IPS DF 6.9 (cell line): ENCODE measurements around the gene HELB.

ENCODE experiments used
- DNase-seq: peaks from one replicate; pipeline ENCODE4 v3.0.0-alpha.2; 2013; ENCODE audit warnings: low read depth, low spot score
- H3K27ac ChIP-seq: one replicate; pipeline ENCODE4 v1.5.1; 2013; ENCODE audit warnings: low read length, control low read depth
- H3K27me3 ChIP-seq: 2 replicates; pipeline ENCODE4 v1.6.1; 2013; ENCODE audit warnings: mild to moderate bottlenecking, low read length; ENCODE audit not compliant: control insufficient read depth, insufficient read depth
- H3K36me3 ChIP-seq: 2 replicates; pipeline ENCODE4 v1.6.1; 2013; ENCODE audit warnings: low read length; ENCODE audit not compliant: control insufficient read depth, insufficient read depth
- H3K4me1 ChIP-seq: 2 replicates; pipeline ENCODE4 v1.6.1; 2013; ENCODE audit warnings: low read length; ENCODE audit not compliant: control insufficient read depth, insufficient read depth
- H3K4me3 ChIP-seq: 2 replicates; pipeline ENCODE4 v1.5.1; 2013; ENCODE audit warnings: mild to moderate bottlenecking, low read length
- H3K9me3 ChIP-seq: 2 replicates; pipeline ENCODE4 v1.6.1; 2013; ENCODE audit warnings: low read length, inconsistent platforms; ENCODE audit not compliant: control insufficient read depth, insufficient read depth
- WGBS: extraction: QIAGEN DNeasy Blood & Tissue Kit; methylation state at CpG from one replicate; pipeline ENCODE4 v1.1.7; 2013; ENCODE audit warnings: mixed read lengths, missing lambda C conversion rate; ENCODE audit not compliant: insufficient read length, insufficient coverage; 5-methylcytosine and 5-hydroxymethylcytosine counted together

Gene HELB

DNA sequence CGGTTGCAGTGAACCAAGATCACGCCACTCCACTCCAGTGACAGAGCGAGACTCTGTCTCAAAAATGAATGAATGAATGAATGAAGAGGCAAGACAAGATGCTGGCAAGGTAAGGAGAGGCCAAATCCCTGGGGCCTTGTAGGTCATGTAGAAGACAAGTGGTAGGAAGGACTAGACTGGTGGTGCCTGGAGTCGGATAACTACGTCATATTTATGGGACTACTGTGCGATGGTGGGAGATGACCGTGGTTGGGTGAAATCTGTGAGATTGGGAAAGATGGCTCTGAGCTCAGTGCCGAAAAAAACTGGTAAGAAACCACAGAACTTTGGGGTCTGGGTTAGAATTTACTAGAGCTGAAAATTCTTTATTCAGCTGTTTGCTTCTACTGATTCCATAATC, 50.6 kb downstream of the HELB start:
- H3K9me3 ChIP-seq, result no peaks in the 10 kb centered on the region
- no CpG with 5 or more reads among the region's 8 CpGs for WGBS
- no peaks in the 10 kb centered on the region for H3K36me3 ChIP-seq
- no peak for DNase-seq
- no peaks in the 10 kb centered on the region; the same call in 1 of the 2 replicates for H3K4me1 ChIP-seq
- H3K4me3 ChIP-seq, result no peak overlapping the region
- no peaks in the 10 kb centered on the region for H3K27me3 ChIP-seq
- H3K27ac ChIP-seq, result no peak overlapping the region

DNA sequence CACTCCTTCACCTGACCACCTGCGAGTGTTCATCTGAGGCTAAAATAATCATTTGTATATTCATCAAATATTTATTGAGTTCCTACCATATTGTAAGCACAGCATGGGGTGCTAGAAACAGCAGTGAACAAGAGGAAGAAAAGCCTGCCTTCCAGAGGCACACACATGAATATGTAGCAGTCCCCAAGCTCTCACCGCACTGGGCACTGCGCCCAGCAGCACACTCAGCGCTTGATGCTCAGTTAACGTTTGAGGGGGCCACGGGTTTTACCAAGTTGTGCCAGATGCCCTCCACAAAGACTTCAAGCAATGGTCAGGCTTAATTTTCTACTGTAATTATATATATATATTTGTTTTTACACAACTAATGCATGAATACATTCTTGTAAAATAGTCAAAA, 52.0 kb downstream of the HELB start:
- no peaks in the 10 kb centered on the region for H3K27me3 ChIP-seq
- no CpG with 5 or more reads among the region's 6 CpGs for WGBS
- H3K4me3 ChIP-seq, result no peak overlapping the region
- H3K36me3 ChIP-seq, result no peaks in the 10 kb centered on the region
- no peaks in the 10 kb centered on the region; the same call in none of the 2 replicates for H3K4me1 ChIP-seq
- DNase-seq, result no peak
- no peak overlapping the region for H3K27ac ChIP-seq
- H3K9me3 ChIP-seq, result no peaks in the 10 kb centered on the region

DNA sequence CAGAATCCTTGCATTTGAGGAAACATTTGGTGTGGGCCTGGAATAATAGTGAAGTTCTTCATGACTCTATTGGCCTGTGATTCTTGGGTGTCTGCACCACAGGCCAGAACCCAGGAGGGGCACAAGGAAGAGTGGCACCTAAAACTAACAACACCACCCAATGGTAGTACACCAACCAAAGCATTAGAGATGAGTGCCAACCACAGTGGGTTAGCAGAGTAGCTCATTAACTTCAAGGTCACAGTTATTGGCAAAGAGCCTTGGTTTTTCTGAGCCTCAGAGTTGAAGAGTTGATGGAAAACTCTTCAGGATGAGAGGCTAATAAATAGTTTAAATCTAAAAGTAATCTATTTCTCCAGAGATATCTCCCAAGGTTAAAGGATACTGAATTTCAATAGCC, 57.0 kb downstream of the HELB start:
- no peak for DNase-seq
- H3K4me3 ChIP-seq, result no peak overlapping the region

GRCh38 chr12:66361703-66362102, 59.4 kb downstream of the HELB start:
- Histone ChIP-seq H3K27ac (no peak overlapping the region), H3K4me1 (no peaks in the 10 kb centered on the region; the same call in 1 of the 2 replicates), H3K9me3 (no peaks in the 10 kb centered on the region), H3K36me3 (no peaks in the 10 kb centered on the region), H3K4me3 (no peak overlapping the region), H3K27me3 (no peaks in the 10 kb centered on the region)
- no CpG with 5 or more reads among the region's 4 CpGs for WGBS
- no peak for DNase-seq

More for the DNA sequence above, 57.0 kb downstream of the HELB start:
- no peaks in the 10 kb centered on the region for H3K36me3 ChIP-seq
- H3K9me3 ChIP-seq, result no peaks in the 10 kb centered on the region
- no peak overlapping the region for H3K27ac ChIP-seq
- H3K27me3 ChIP-seq, result no peaks in the 10 kb centered on the region
- no peaks in the 10 kb centered on the region; the same call in 1 of the 2 replicates for H3K4me1 ChIP-seq

DNA sequence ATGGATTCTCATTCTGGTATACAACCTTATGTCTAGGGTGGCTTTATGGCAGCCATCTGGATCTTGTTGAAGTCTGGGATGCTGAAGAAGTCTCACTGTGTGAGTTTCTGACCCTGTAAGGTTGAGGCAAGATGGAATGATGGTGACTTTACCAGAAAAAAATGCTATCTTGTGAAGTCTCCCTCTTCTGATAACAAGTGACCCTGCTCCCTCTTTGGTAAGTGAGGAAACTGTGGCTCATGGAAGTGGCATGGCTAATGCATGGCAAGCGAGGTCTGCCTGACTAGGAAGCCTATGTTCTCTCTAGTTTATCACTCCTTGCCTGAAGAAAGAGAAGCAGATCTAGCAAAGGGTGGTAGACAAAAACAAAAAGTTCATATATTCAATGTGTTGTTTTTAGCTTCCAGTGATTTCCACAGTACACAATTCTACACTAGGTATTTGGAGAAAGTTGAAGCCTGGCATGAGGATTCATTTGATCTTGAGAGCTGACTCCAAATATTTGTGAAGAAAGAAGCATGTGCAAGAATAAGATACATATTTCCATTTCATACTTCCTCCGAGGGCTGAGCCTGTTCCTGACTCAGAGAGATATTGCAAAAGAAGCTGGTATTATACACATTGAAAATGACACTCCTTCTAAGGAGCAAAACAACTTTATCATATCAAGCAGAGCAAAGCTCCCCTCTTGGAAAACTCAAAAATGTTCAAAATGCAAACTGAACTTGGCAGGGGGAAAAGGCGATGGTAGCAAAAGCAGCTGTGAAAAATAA, 63.6 kb downstream of the HELB start:
- DNase-seq, result no peak
- Histone ChIP-seq H3K36me3 (no peaks in the 10 kb centered on the region), H3K27me3 (no peaks in the 10 kb centered on the region), H3K4me3 (no peak overlapping the region), H3K27ac (no peak overlapping the region), H3K9me3 (no peaks in the 10 kb centered on the region), H3K4me1 (no peaks in the 10 kb centered on the region)
- no CpG with 5 or more reads among the region's 3 CpGs for WGBS

GRCh38 chr12:66367015-66367667, 64.8 kb downstream of the HELB start:
- H3K9me3 ChIP-seq, result no peaks in the 10 kb centered on the region
- H3K4me1 ChIP-seq, result no peaks in the 10 kb centered on the region
- H3K27ac ChIP-seq, result no peak overlapping the region
- no peak for DNase-seq
- no peak overlapping the region for H3K4me3 ChIP-seq
- WGBS, result no CpG with 5 or more reads among the region's 3 CpGs
- no peaks in the 10 kb centered on the region for H3K27me3 ChIP-seq
- no peaks in the 10 kb centered on the region for H3K36me3 ChIP-seq

- H3K36me3 ChIP-seq, result no peaks in the 10 kb centered on the region
- no peaks in the 10 kb centered on the region for H3K27me3 ChIP-seq
- H3K9me3 ChIP-seq, result no peaks in the 10 kb centered on the region
- H3K27ac ChIP-seq, result no peak overlapping the region
- WGBS, result no CpG with 5 or more reads among the region's 2 CpGs
- H3K4me3 ChIP-seq, result no peak overlapping the region
- no peaks in the 10 kb centered on the region for H3K4me1 ChIP-seq
- no peak for DNase-seq
Measured at GRCh38 chr12:66371982-66372381, 69.7 kb downstream of the HELB start.

DNA sequence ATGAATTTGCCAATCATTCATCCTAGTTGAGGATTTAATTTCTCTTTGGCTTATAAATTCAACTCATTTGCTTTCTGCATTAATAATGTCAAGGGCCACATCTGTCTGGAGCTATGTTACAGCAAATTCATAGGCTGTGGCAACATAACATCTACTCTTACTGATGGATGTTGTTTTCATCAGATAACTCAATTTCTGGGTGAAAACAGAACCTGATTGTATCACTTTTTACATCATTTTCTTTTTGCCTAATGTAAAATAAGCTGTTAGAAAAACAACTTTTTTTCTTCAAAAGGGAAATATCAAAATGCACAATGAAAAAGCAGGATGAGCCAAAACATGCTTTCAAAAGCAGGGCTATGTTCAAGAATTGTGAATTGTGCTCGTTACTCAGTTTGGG, 73.3 kb downstream of the HELB start:
- Histone ChIP-seq H3K27me3 (no peaks in the 10 kb centered on the region), H3K4me3 (no peak overlapping the region), H3K9me3 (no peaks in the 10 kb centered on the region), H3K4me1 (no peaks in the 10 kb centered on the region), H3K27ac (no peak overlapping the region), H3K36me3 (no peaks in the 10 kb centered on the region)
- DNase-seq, result no peak
- no CpG with 5 or more reads among the region's 1 CpG for WGBS

DNA sequence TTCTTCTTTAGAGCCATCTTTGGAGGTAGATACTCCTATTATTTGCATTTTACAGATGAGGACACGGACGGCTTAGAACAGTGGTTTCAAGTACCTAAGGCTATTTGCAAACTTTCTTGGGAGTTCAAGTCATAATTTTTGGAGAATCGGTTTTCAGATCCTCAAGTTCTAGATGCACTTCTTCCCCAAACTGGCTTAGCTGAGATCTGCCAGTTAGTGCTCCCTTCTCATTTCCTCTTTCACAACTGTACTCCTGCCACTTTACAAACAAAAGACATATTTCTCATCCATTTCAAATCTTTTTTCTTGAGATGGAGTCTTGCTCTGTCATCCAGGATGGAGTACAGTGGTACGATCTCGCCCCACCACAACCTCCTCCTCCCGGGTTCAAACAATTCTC, 77.3 kb downstream of the HELB start:
- Histone ChIP-seq H3K36me3 (no peaks in the 10 kb centered on the region), H3K4me1 (no peaks in the 10 kb centered on the region), H3K9me3 (no peaks in the 10 kb centered on the region), H3K27me3 (no peaks in the 10 kb centered on the region), H3K4me3 (no peak overlapping the region), H3K27ac (no peak overlapping the region)
- no CpG with 5 or more reads among the region's 6 CpGs for WGBS
- no peak for DNase-seq

DNA sequence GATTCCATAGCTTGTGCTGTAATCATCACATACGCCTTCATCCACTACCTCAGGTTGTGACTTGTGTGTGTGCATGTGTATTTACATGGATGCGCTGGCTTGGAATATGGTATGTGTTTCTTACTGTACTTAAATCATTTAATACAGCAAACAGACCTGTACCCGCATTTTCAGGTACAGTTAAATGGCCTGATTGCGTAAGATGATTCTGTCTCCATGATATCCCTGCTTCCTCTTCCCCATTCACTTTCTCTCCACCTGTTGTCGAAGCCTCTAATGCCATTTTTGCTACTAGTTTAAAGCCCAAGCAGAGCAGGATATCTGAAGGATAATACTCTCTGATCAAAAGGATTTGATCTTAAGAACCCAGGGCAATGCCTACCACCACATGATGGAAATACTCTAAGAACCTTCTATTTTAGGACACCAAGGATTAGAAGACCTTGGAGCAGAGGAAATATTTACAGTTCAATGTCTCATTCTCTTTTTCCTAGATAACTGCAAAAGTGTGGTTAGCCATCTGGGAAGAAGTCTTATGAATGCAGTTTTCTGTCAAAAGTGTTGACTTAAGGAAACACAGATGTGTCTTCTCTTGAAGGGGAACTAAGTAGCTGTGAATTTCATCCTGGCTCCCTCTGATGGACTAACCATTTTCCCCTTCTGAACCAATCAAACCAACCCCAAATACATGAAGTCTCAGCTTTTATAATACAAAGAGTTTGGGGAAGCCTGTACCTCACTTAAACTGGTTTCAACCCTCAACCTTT, 78.7 kb downstream of the HELB start:
- no CpG with 5 or more reads among the region's 5 CpGs for WGBS
- Histone ChIP-seq H3K4me3 (no peak overlapping the region), H3K9me3 (no peaks in the 10 kb centered on the region), H3K4me1 (no peaks in the 10 kb centered on the region), H3K36me3 (no peaks in the 10 kb centered on the region), H3K27ac (no peak overlapping the region), H3K27me3 (no peaks in the 10 kb centered on the region)
- no peak for DNase-seq
